MCF 10A (cell line): ENCODE data around the gene C1QTNF12. TPM values are rescaled to one million over a fixed set of nuclear protein-coding genes. Genes with fewer than 3 reads are reported as not detected.
"Not testable (repeated sequence)": the region's sequence is repeated elsewhere in the genome, so short reads cannot be mapped to it uniquely, and the experiment has no call there.

Experiments
- BruUV-seq: library from RNA; stranded (reverse); fragments of 400-500 nt; replicated peaks from 2 replicates; lab custom pipeline; 2021; lab: Mats Ljungman, UMichigan
- CTCF ChIA-PET: fragments of 300-600 bp; sonication (Branson Sonifier 250); formaldehyde crosslinking; extraction: SDS; loops from one replicate; lab custom pipeline; 2021; ENCODE audit warnings: antibody characterized with exemption, inconsistent platforms; lab: Yijun Ruan, JAX
- POLR2A ChIA-PET: fragments of 300-600, 350-650 bp; sonication (Branson Sonifier 250); formaldehyde crosslinking; extraction: SDS; loops from one replicate; lab custom pipeline; 2020; ENCODE audit warnings: antibody characterized with exemption, inconsistent platforms; lab: Yijun Ruan, JAX
- DNase-seq: peaks from one replicate; pipeline ENCODE4 v3.0.0-alpha.2; 2018; ENCODE audit not compliant: unreplicated experiment
- H3K27ac Mint-ChIP-seq: one replicate; pipeline ENCODE4 v1.8.0; 2022; ENCODE audit warnings: mild to moderate bottlenecking, low read depth, mixed read lengths; ENCODE audit not compliant: unreplicated experiment
- H3K27me3 Mint-ChIP-seq: one replicate; pipeline ENCODE4 v1.8.0; 2022; ENCODE audit warnings: mixed read lengths; ENCODE audit not compliant: insufficient read depth, unreplicated experiment
- H3K36me3 Mint-ChIP-seq: one replicate; pipeline ENCODE4 v1.8.0; 2022; ENCODE audit warnings: mild to moderate bottlenecking, moderate library complexity, mixed read lengths; ENCODE audit not compliant: insufficient read depth, unreplicated experiment
- H3K4me1 Mint-ChIP-seq: one replicate; pipeline ENCODE4 v1.8.0; 2022; ENCODE audit warnings: mixed read lengths; ENCODE audit not compliant: insufficient read depth, unreplicated experiment
- H3K4me3 Mint-ChIP-seq: one replicate; pipeline ENCODE4 v1.8.0; 2022; ENCODE audit warnings: mild to moderate bottlenecking, moderate library complexity, mixed read lengths; ENCODE audit not compliant: unreplicated experiment
- H3K9me3 Mint-ChIP-seq: one replicate; pipeline ENCODE4 v1.8.0; 2022; ENCODE audit warnings: mixed read lengths; ENCODE audit not compliant: unreplicated experiment
- CTCF ChIP-seq: fragments of 200-600 bp; IDR thresholded peaks from one replicate; pipeline ENCODE4 v1.8.0; 2022; ENCODE audit warnings: antibody characterized with exemption, mild to moderate bottlenecking; ENCODE audit not compliant: unreplicated experiment
- intact Hi-C: fragments of 100-400 bp; cut with micrococcal nuclease; formaldehyde crosslinking; loops from 2 replicates; pipeline ENCODE4 v1.14.1; 2022
- total RNA-seq: library from RNA; stranded (reverse); gene quantifications from 2 replicates; pipeline ENCODE4 v1.2.3, GENCODE V29; 2022

C1QTNF12 gene
- total RNA-seq, 1 experiment from 2014 or later, result 1.5 TPM

- H3K4me3 Mint-ChIP-seq, result no peak overlapping the region
- no peak overlapping the region for H3K27ac Mint-ChIP-seq
- BruUV-seq, result no TSS peak
- POLR2A ChIA-PET, result no interaction called here
- intact Hi-C loops, result no loop called here
- TF ChIP-seq CTCF, result no peak
- no peaks in the 10 kb centered on the region for H3K4me1 Mint-ChIP-seq
- no peaks in the 10 kb centered on the region for H3K27me3 Mint-ChIP-seq
- no peaks in the 10 kb centered on the region for H3K36me3 Mint-ChIP-seq
- H3K9me3 Mint-ChIP-seq, result peaks cover 12% of the 10 kb centered on the region
- DNase-seq, result no peak
- CTCF ChIA-PET, result no interaction called here
Observed at GRCh38 chr1:1197551-1198422, 48.7 kb downstream of the C1QTNF12 start.

- CTCF ChIA-PET, result no interaction called here
- H3K4me3 Mint-ChIP-seq, result no peak overlapping the region
- H3K27me3 Mint-ChIP-seq, result peaks cover 1% of the 10 kb centered on the region
- no peak for DNase-seq
- no peak for TF ChIP-seq CTCF
- no TSS peak for BruUV-seq
- H3K27ac Mint-ChIP-seq, result no peak overlapping the region
- H3K4me1 Mint-ChIP-seq, result no peaks in the 10 kb centered on the region
- H3K9me3 Mint-ChIP-seq, result peaks cover 12% of the 10 kb centered on the region
- POLR2A ChIA-PET, result no interaction called here
- no peaks in the 10 kb centered on the region for H3K36me3 Mint-ChIP-seq
- intact Hi-C loops, result no loop called here
Observed at GRCh38 chr1:1197188-1197500, 49.4 kb downstream of the C1QTNF12 start.

GRCh38 chr1:1196431-1197187 is 49.9 kb downstream of the C1QTNF12 start:
- intact Hi-C loops, result no loop called here
- ChIA-PET POLR2A (no interaction called here), CTCF (interaction anchor here (0.9 kb wide), 1 partner anchor 11 kb away, joined by 3 read pairs; no protein-coding TSS in a partner anchor)
- Mint-ChIP-seq H3K36me3 (no peaks in the 10 kb centered on the region), H3K4me3 (no peak overlapping the region), H3K27ac (no peak overlapping the region), H3K27me3 (peaks cover 7% of the 10 kb centered on the region), H3K9me3 (peaks cover 12% of the 10 kb centered on the region), H3K4me1 (no peaks in the 10 kb centered on the region)
- no peak for DNase-seq
- no peak for TF ChIP-seq CTCF
- no TSS peak for BruUV-seq

- H3K4me3 Mint-ChIP-seq, H3K36me3 Mint-ChIP-seq, DNase-seq, H3K27me3 Mint-ChIP-seq, H3K4me1 Mint-ChIP-seq, intact Hi-C loops, H3K27ac Mint-ChIP-seq, BruUV-seq: not testable (repeated sequence)
- CTCF ChIA-PET, result interaction anchor here (0.9 kb wide), 1 partner anchor 12 kb away, joined by 3 read pairs; no protein-coding TSS in a partner anchor
- POLR2A ChIA-PET, result interaction anchor here (0.7 kb wide), 2 partner anchors 29 to 85 kb away, joined by 3 read pairs; no protein-coding TSS in a partner anchor
- peaks cover 12% of the 10 kb centered on the region for H3K9me3 Mint-ChIP-seq
Observed at GRCh38 chr1:1195726-1196125, 50.8 kb downstream of the C1QTNF12 start.
